H9 (cell line): Measurements from ENCODE around the gene APPL1. TPM values are rescaled to one million over a fixed set of nuclear protein-coding genes. Genes with fewer than 3 reads are reported as not detected.
"Not testable (repeated sequence)": the region's sequence is repeated elsewhere in the genome, so short reads cannot be mapped to it uniquely, and the experiment has no call there.

Experiments
- DNase-seq: peaks from one replicate; pipeline ENCODE4 v3.0.0-alpha.2; 2017
- H2AFZ ChIP-seq: one replicate; pipeline ENCODE4 v1.6.1; 2013; ENCODE audit warnings: mild to moderate bottlenecking, low read length, control low read depth, moderate library complexity
- H2AK5ac ChIP-seq: 2 replicates; pipeline ENCODE4 v1.6.1; 2013; ENCODE audit warnings: low read length, control low read depth, mixed read lengths; ENCODE audit not compliant: insufficient read length
- H2BK120ac ChIP-seq: one replicate; pipeline ENCODE4 v1.6.1; 2013; ENCODE audit warnings: low read depth, mild to moderate bottlenecking, low read length, control low read depth, inconsistent platforms; ENCODE audit not compliant: poor library complexity, severe bottlenecking
- H2BK12ac ChIP-seq: 2 replicates; pipeline ENCODE4 v1.6.1; 2013; ENCODE audit warnings: low read length, control low read depth, mixed read lengths, low read depth; ENCODE audit not compliant: insufficient read length
- H2BK15ac ChIP-seq: 2 replicates; pipeline ENCODE4 v1.6.1; 2013; ENCODE audit warnings: low read depth, low read length, control low read depth
- H2BK20ac ChIP-seq: one replicate; pipeline ENCODE4 v1.6.1; 2013; ENCODE audit warnings: low read depth, mild to moderate bottlenecking, low read length, control low read depth, inconsistent platforms; ENCODE audit not compliant: poor library complexity, severe bottlenecking
- H2BK5ac ChIP-seq: 2 replicates; pipeline ENCODE4 v1.6.1; 2013; ENCODE audit warnings: low read length, control low read depth, mixed read lengths; ENCODE audit not compliant: insufficient read length
- H3K14ac ChIP-seq: 2 replicates; pipeline ENCODE4 v1.6.1; 2013; ENCODE audit warnings: low read length, control low read depth; ENCODE audit not compliant: insufficient read depth
- H3K18ac ChIP-seq: 2 replicates; pipeline ENCODE4 v1.6.1; 2013; ENCODE audit warnings: low read depth, mild to moderate bottlenecking, mixed read lengths, low read length, control low read depth; ENCODE audit not compliant: insufficient read length
- H3K23ac ChIP-seq: 2 replicates; pipeline ENCODE4 v1.6.1; 2013; ENCODE audit warnings: low read length, control low read depth, mixed read lengths, low read depth; ENCODE audit not compliant: insufficient read length
- H3K23me2 ChIP-seq: 2 replicates; pipeline ENCODE4 v1.6.1; 2013; ENCODE audit warnings: low read depth, mild to moderate bottlenecking, mixed read lengths, low read length, control low read depth; ENCODE audit not compliant: insufficient read length, poor library complexity, severe bottlenecking
- H3K27ac ChIP-seq: 2 replicates; pipeline ENCODE4 v1.5.1; 2013; ENCODE audit warnings: low read length, control low read depth, mixed read lengths, low read depth; ENCODE audit not compliant: insufficient read length
- H3K27me3 ChIP-seq: 2 replicates; pipeline ENCODE4 v1.6.1; 2013; ENCODE audit warnings: low read length, control low read depth, inconsistent platforms; ENCODE audit not compliant: insufficient read depth
- H3K4ac ChIP-seq: 2 replicates; pipeline ENCODE4 v1.6.1; 2013; ENCODE audit warnings: low read depth, mild to moderate bottlenecking, control low read depth, inconsistent platforms, low read length, moderate library complexity
- H3K4me1 ChIP-seq: 2 replicates; pipeline ENCODE4 v1.6.1; 2013; ENCODE audit warnings: low read length, control low read depth, inconsistent platforms; ENCODE audit not compliant: insufficient read depth
- H3K4me2 ChIP-seq: 2 replicates; pipeline ENCODE4 v1.6.1; 2013; ENCODE audit warnings: low read length, control low read depth, mixed read lengths; ENCODE audit not compliant: insufficient read length, insufficient read depth
- H3K56ac ChIP-seq: 2 replicates; pipeline ENCODE4 v1.6.1; 2013; ENCODE audit warnings: low read depth, mild to moderate bottlenecking, mixed read lengths, low read length, control low read depth; ENCODE audit not compliant: insufficient read length
- H3K79me1 ChIP-seq: 2 replicates; pipeline ENCODE4 v1.6.1; 2013; ENCODE audit warnings: low read depth, mild to moderate bottlenecking, moderate library complexity, low read length, control low read depth, inconsistent platforms; ENCODE audit not compliant: insufficient read depth, poor library complexity, severe bottlenecking
- H3K79me2 ChIP-seq: 2 replicates; pipeline ENCODE4 v1.6.1; 2013; ENCODE audit warnings: low read length, control low read depth, inconsistent platforms; ENCODE audit not compliant: insufficient read depth
- H3K9ac ChIP-seq: 2 replicates; pipeline ENCODE4 v1.6.1; 2013; ENCODE audit warnings: low read length, control low read depth, mixed read lengths; ENCODE audit not compliant: insufficient read length; ENCODE audit errors: extremely low read depth
- H3K9me3 ChIP-seq: one replicate; pipeline ENCODE4 v1.6.1; 2013; ENCODE audit warnings: low read depth, low read length, inconsistent platforms; ENCODE audit not compliant: control insufficient read depth
- H3T11ph ChIP-seq: one replicate; pipeline ENCODE4 v1.6.1; 2013; ENCODE audit warnings: mild to moderate bottlenecking, low read length, control low read depth, inconsistent platforms
- H4K20me1 ChIP-seq: one replicate; pipeline ENCODE4 v1.6.1; 2013; ENCODE audit not compliant: control insufficient read depth, insufficient read length, insufficient read depth
- H4K5ac ChIP-seq: 2 replicates; pipeline ENCODE4 v1.6.1; 2013; ENCODE audit warnings: low read depth, mild to moderate bottlenecking, mixed read lengths, low read length, control low read depth; ENCODE audit not compliant: insufficient read length
- H4K8ac ChIP-seq: replicated peaks from 2 replicates; pipeline ENCODE4 v1.6.1; 2013; ENCODE audit warnings: low read length, control low read depth, mixed read lengths, low read depth; ENCODE audit not compliant: insufficient read length
- H4K91ac ChIP-seq: 2 replicates; pipeline ENCODE4 v1.6.1; 2013; ENCODE audit warnings: low read depth, mild to moderate bottlenecking, moderate library complexity, mixed read lengths, low read length, control low read depth; ENCODE audit not compliant: insufficient read length
- H3K27ac Mint-ChIP-seq, 3 experiments: 2 replicates in 2 of 3; 3 replicates in 1 of 3; pipeline ENCODE4 v1.8.0; 2020 to 2021; ENCODE audit warnings: mixed read lengths in 3 of 3, mild to moderate bottlenecking in 1 of 3, moderate library complexity in 1 of 3
- H3K27me3 Mint-ChIP-seq: 2 replicates; pipeline ENCODE4 v1.8.0; 2021; ENCODE audit warnings: low read depth, mild to moderate bottlenecking, moderate library complexity, mixed read lengths
- H3K36me3 Mint-ChIP-seq, 3 experiments: 2 replicates in 2 of 3; 3 replicates in 1 of 3; pipeline ENCODE4 v1.8.0; 2020 to 2021; ENCODE audit warnings: low read depth in 3 of 3, mixed read lengths in 3 of 3; ENCODE audit not compliant: insufficient read depth in 1 of 3
- H3K4me1 Mint-ChIP-seq, 2 experiments: 2 replicates each; pipeline ENCODE4 v1.8.0; 2020; ENCODE audit warnings: mixed read lengths in 2 of 2
- H3K4me3 Mint-ChIP-seq, 2 experiments: 2 replicates in 1 of 2; 3 replicates in 1 of 2; pipeline ENCODE4 v1.8.0; 2020 to 2021; ENCODE audit warnings: mild to moderate bottlenecking in 2 of 2, mixed read lengths in 2 of 2, moderate library complexity in 1 of 2
- H3K9me3 Mint-ChIP-seq, 2 experiments: 2 replicates in 1 of 2; 3 replicates in 1 of 2; pipeline ENCODE4 v1.8.0; 2020; ENCODE audit warnings: mild to moderate bottlenecking in 2 of 2, mixed read lengths in 2 of 2, moderate library complexity in 1 of 2
- CTCF ChIP-seq: fragments of 200-600 bp; sonication (generic); conservative IDR thresholded peaks from 3 replicates; pipeline ENCODE4 v1.8.0; 2021; ENCODE audit warnings: antibody characterized with exemption, mild to moderate bottlenecking
- WGBS: extraction: QIAGEN DNeasy Blood & Tissue Kit; methylation state at CpG from one replicate; pipeline ENCODE4 v1.1.7; 2013; ENCODE audit warnings: missing lambda C conversion rate, low lambda C conversion rate, mixed read lengths; ENCODE audit not compliant: insufficient read length; ENCODE audit errors: extremely low coverage; 5-methylcytosine and 5-hydroxymethylcytosine counted together
- total RNA-seq: library from RNA; stranded (reverse); gene quantifications from 2 replicates; pipeline ENCODE4 v1.2.1, GENCODE V29; 2021

The APPL1 gene
- total RNA-seq, 1 experiment from 2014 or later: 34.4 TPM

- no peak overlapping the region for H2BK120ac ChIP-seq
- no peak overlapping the region for H3K23ac ChIP-seq
- no peak overlapping the region for H3T11ph ChIP-seq
- no peak overlapping the region for H2AFZ ChIP-seq
- no peak overlapping the region for H2AK5ac ChIP-seq
- TF ChIP-seq CTCF: no peak
- H3K18ac ChIP-seq: no peak overlapping the region
- no peak overlapping the region for H2BK5ac ChIP-seq
- H2BK20ac ChIP-seq: no peak overlapping the region
- no peak overlapping the region for H3K27ac ChIP-seq
- no peaks in the 10 kb centered on the region for H3K4me1 ChIP-seq
- H3K27ac Mint-ChIP-seq: no peak overlapping the region
- no peaks in the 10 kb centered on the region for H3K9me3 ChIP-seq
- no peak overlapping the region for H3K4me3 Mint-ChIP-seq
- peaks cover 3% of the 10 kb centered on the region for H3K27me3 Mint-ChIP-seq
- H3K4ac ChIP-seq: no peak overlapping the region
- H2BK15ac ChIP-seq: no peak overlapping the region
- DNase-seq: no peak
- H4K5ac ChIP-seq: no peak overlapping the region
- no peaks in the 10 kb centered on the region for H3K23me2 ChIP-seq
- no peaks in the 10 kb centered on the region for H4K20me1 ChIP-seq
- no CpG with 5 or more reads among the region's 1 CpG for WGBS
- no peak overlapping the region for H4K91ac ChIP-seq
- no peaks in the 10 kb centered on the region; the same call in 1 of the 2 replicates for H3K27me3 ChIP-seq
- H4K8ac ChIP-seq: no peak overlapping the region
- H3K79me1 ChIP-seq: no peaks in the 10 kb centered on the region
- H3K9me3 Mint-ChIP-seq: no peaks in the 10 kb centered on the region
- no peak overlapping the region for H3K56ac ChIP-seq
- no peak overlapping the region for H3K4me2 ChIP-seq
- no peak overlapping the region for H3K9ac ChIP-seq
- no peaks in the 10 kb centered on the region for H3K4me1 Mint-ChIP-seq
- H3K14ac ChIP-seq: no peak overlapping the region
- H2BK12ac ChIP-seq: no peak overlapping the region
- H3K36me3 Mint-ChIP-seq: no peaks in the 10 kb centered on the region
- H3K79me2 ChIP-seq: no peaks in the 10 kb centered on the region
Observed at GRCh38 chr3:57298041-57298440, 70.5 kb downstream of the APPL1 start.

GRCh38 chr3:57303520-57303919 lies 76.0 kb downstream of the APPL1 start:
- H3K9me3 ChIP-seq, H3K79me1 ChIP-seq, H3K23me2 ChIP-seq, H4K5ac ChIP-seq, H2BK20ac ChIP-seq, H4K8ac ChIP-seq, DNase-seq, H3K4ac ChIP-seq, H3K56ac ChIP-seq, H2BK120ac ChIP-seq, H3K4me1 ChIP-seq, H3K36me3 Mint-ChIP-seq, H3K27me3 ChIP-seq, H3K9ac ChIP-seq, H3K18ac ChIP-seq, H2BK12ac ChIP-seq, H2BK15ac ChIP-seq, H3K27me3 Mint-ChIP-seq, H3K27ac Mint-ChIP-seq, H3K23ac ChIP-seq, H3K14ac ChIP-seq, H3K4me3 Mint-ChIP-seq, H2BK5ac ChIP-seq, H3K27ac ChIP-seq, H3K4me1 Mint-ChIP-seq, H3T11ph ChIP-seq, H3K9me3 Mint-ChIP-seq, H4K20me1 ChIP-seq, H4K91ac ChIP-seq, H3K79me2 ChIP-seq, H3K4me2 ChIP-seq, H2AK5ac ChIP-seq, H2AFZ ChIP-seq: not testable (repeated sequence)
- WGBS: no CpG with 5 or more reads among the region's 7 CpGs
